ENCODE results near the gene MYOM1.
"Not testable (repeated sequence)": the region's sequence is repeated elsewhere in the genome, so short reads cannot be mapped to it uniquely, and the experiment has no call there.

Gene MYOM1

GRCh38 chr18:3218819-3219218, 949 bp downstream of the MYOM1 start:
- no peak for DNase-seq (ENCODE audit: low read depth in 3 of 3)

DNA sequence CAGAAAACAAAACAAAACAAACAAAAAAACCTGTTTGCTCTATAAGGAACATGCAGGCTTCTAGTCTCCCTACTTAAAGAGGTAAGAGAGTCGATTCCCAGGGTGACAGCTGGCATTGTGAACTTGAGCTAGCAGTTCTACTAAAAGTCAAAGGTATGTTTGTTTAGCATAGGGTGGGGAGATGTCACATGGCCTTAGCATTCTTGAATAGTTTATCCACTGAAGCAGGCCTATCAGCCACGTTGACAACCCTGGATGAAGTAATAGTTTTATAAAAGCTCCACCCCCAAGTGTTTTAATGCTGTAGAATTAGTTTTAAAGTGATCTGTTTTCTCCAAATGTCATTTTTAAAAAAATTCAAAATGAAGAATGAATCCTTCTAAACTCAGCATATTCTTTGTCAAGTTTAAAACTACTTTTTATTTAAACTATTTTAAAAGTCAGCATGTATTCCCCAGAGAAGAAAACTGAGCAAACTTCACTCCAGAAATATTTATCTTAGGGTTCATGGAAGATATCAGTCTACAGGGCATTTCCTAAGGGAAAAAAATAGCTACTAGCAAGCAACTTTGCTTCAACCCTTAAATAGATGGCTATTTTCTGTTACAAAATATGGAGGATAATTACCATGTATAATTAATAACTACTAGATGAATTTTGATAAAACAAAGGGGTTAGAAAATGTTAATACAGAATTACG, 1.7 kb downstream of the MYOM1 start:
- DNase-seq (ENCODE audit: low read depth in 3 of 3): no peak

DNA sequence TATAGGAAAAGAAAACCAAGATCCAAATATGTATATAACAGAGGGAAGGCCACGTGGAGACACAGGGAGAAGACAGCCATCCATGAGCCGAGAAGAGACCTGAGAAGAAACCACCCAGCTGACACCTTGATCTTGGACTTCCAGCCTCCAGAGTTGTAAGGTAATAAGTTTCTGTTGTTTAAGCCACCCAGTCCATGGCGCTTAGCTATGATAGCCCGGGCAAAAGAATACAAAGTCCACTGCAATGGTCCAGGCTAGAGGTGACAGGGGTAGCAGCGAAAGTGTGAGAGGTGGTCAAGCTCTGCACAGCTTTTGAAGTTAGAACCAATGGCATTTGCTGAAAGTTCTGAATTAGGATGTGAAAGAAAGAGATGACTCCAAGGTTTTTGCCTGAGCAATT, 2.8 kb downstream of the MYOM1 start:
- DNase-seq (ENCODE audit: low read depth in 3 of 3): no peak

- no peak for DNase-seq (ENCODE audit: low read depth in 3 of 3)
These were observed 4.7 kb downstream of the MYOM1 start for GRCh38 chr18:3214855-3215637.

- DNase-seq (ENCODE audit: low read depth in 3 of 3): no peak
These were observed 6.3 kb downstream of the MYOM1 start for GRCh38 chr18:3213300-3214059.

- no peak for DNase-seq (ENCODE audit: low read depth in 3 of 3)
These were observed 7.1 kb downstream of the MYOM1 start for GRCh38 chr18:3212657-3213056.

GRCh38 chr18:3211236-3211992, 8.4 kb downstream of the MYOM1 start:
- no peak for DNase-seq (ENCODE audit: low read depth in 3 of 3)

DNA sequence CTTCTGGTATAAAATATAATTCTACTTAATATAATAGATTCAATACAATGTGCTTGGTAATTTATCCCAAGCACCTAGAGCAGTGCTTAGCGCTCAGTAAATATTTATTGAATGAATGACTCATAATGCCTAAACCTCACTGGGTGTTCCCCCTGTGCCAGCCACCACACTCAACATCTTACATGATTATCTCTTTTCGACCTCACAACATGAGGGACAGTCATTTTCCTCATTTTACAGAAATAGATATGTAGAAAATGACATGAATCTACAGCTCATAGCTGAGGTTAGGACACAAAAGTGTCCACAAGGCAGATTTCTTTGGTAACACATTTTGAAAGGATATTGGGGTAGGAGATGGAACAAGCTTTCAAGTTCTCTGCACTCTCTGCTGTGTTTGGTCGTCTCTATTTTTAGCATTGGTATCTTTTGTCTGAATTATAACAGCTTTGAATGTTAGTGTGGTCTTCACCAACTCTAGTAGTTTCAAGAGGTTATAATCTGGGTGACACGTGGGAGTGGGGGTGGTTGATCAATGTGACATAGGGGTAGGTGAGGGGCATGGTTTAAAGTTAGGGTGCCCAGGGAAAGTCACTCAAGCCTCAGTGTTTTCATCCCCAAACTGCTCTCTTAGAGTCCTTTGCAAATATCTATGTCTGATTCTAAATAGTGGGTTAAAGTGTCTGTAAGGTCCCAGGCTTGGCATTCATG, 9.8 kb downstream of the MYOM1 start:
- DNase-seq (ENCODE audit: low read depth in 3 of 3): no peak

DNA sequence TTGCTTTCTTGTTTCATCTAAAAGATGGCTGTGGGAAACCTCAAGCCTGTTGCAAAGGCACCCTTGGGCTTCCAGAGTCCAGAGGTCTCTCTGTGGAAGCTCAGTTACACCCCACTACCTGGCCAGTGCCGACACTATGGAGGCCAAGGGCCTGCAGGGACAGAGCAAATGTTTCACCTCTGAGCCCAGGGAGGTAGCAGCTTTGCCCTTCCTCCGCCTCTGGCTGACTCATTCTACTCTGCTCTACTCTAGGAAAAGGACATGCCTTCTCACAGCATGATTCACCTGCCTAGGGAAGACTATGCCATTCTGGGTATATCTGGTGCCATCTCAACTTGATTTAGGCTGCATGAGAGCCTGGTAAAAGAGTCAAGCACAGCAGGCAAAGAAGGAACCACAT, 12.2 kb downstream of the MYOM1 start:
- DNase-seq (ENCODE audit: low read depth in 3 of 3): no peak

- DNase-seq (ENCODE audit: low read depth in 3 of 3): no peak
These were observed 14.5 kb downstream of the MYOM1 start for GRCh38 chr18:3205239-3205638.

GRCh38 chr18:3199942-3200645, 19.7 kb downstream of the MYOM1 start:
- no peak for DNase-seq (ENCODE audit: low read depth in 3 of 3)

DNA sequence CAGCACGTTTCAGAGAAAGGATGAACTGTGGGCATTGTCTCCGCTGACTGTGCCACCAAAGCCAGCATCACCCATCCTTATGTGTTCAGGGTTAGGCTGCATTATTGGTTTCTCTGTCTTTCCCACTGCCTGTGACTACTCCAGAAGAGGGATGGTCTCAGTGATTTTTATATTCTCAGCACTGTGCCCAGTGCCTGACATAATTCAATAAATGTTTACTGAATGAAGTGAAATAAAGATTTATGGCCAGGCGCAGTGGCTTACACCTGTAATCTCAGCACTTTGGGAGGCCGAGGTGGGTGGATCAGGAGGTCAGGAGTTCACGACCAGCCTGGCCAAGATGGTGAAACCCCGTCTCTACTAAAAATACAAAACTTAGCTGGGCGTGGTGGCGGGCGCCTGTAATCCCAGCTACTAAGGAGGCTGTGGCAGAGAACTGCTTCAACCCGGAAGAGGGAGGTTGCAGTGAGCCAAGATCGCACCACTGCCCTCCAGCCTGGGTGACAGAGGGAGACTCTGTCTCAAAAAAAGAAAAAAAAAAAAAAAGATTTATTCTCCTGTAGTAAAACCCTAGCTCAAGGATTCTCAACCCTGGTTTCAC, 21.4 kb downstream of the MYOM1 start:
- not testable (repeated sequence) for DNase-seq (ENCODE audit: low read depth in 3 of 3)

DNA sequence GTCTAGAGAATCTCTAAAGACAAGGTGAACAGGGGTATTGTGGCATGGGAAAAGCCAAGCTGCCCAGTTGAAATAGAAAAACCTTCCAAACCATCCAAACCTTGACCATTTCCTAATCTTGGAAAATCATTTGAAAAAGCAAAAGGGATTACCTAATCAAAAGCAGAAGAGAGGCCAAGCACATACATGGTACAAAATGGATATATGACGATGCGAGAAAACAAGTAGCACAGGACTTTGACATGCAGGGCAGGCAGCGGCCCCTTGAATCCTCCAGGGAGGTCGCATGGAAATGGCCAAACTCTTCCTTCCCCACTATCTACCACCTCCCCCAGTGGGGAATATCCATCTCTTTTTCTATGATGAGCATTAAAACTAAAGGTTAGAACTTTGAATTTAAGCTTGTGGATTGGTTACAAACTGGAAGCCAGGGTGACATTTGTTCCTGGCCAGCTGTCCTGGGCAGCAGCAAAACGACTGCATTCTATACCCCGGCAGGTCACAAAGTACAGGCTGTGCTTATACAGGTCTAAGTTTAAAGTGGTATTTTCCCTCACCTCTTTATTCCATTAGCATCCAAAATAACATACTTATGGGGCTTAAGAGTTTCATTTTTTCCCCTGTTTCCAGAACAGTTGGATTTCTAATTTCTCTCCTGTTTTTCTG, 24.7 kb downstream of the MYOM1 start:
- DNase-seq (ENCODE audit: low read depth in 3 of 3): no peak

DNA sequence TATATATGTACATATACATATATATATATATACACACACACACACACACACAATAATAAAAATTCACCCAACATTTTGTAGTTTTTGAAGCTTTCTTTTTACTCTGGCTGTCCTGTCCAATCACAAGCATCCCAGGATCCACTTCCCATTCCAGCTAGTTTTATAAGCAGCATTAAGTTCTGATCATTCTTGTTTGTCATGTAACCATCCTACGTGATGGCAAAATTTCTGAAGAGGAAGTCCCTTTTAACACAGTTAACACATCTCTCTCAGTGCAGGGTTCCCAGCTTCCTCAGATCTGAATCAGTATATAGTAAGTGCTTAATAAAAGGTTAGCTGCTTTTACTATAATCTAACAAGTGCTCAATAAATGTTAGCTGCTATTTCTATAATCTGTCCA, 26.4 kb downstream of the MYOM1 start:
- no peak for DNase-seq (ENCODE audit: low read depth in 3 of 3)

GRCh38 chr18:3192752-3193151, 27.0 kb downstream of the MYOM1 start:
- no peak for DNase-seq (ENCODE audit: low read depth in 3 of 3)

GRCh38 chr18:3192286-3192685, 27.5 kb downstream of the MYOM1 start:
- no peak for DNase-seq (ENCODE audit: low read depth in 3 of 3)

DNA sequence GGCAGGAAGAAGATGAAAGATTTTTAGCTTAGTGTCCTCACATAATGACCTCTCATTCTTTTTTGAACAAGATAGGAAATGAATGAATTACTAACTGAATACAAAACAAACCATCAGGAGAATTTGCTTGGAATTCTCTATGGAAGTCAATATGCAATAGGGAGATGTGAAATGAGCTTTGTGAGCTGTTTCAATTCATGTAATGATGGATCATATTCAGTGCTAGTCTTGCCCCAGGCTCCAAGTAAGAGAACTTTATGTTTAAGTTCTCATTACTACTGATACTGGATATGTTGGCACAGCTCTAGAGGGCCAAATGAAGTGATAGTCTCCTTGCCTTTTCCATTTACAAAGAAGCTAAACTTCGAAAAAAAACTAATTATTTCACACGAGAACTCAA, 29.2 kb downstream of the MYOM1 start:
- no peak for DNase-seq (ENCODE audit: low read depth in 3 of 3)

GRCh38 chr18:3189884-3190283, 29.9 kb downstream of the MYOM1 start:
- DNase-seq (ENCODE audit: low read depth in 3 of 3): no peak

All from stimulated activated CD4-positive, alpha-beta T cell treated with anti-CD3 and anti-CD28 coated beads, TNF-alpha, amount 100 ng/mL, for 48 hours (primary cell).